Left renal cortex interstitium (tissue), 4 donors: ENCODE results near the gene PTBP1. TPM values are rescaled to one million over a fixed set of nuclear protein-coding genes. Genes with fewer than 3 reads are reported as not detected.

Experiments
- DNase-seq, 4 donors: peaks; one replicate each; pipeline ENCODE4 v3.0.0-alpha.2; 2013; ENCODE audit warnings: low read depth in 4 of 4, low spot score in 2 of 4, missing footprints in 1 of 4
- polyA plus RNA-seq, 4 donors: library from polyadenylated mRNA; unstranded; fragments of 120-200 nt; gene quantifications; one replicate each; pipeline ENCODE4 v1.2.1, GENCODE V29; 2013; ENCODE audit not compliant: insufficient read length in 4 of 4

The PTBP1 gene
- polyA plus RNA-seq, 4 donors = 344 to 430 (median 396) TPM

- no peak for DNase-seq
Observed at GRCh38 chr19:772063-772462, 25.2 kb upstream of the PTBP1 start.

GRCh38 chr19:772730-773436 is 24.4 kb upstream of the PTBP1 start:
- DNase-seq = no peak

GRCh38 chr19:776549-776948 is 20.7 kb upstream of the PTBP1 start:
- DNase-seq = no peak

- no peak for DNase-seq
Observed at GRCh38 chr19:778910-779653, 18.2 kb upstream of the PTBP1 start.

GRCh38 chr19:780935-781334 is 16.3 kb upstream of the PTBP1 start:
- no peak for DNase-seq

DNA sequence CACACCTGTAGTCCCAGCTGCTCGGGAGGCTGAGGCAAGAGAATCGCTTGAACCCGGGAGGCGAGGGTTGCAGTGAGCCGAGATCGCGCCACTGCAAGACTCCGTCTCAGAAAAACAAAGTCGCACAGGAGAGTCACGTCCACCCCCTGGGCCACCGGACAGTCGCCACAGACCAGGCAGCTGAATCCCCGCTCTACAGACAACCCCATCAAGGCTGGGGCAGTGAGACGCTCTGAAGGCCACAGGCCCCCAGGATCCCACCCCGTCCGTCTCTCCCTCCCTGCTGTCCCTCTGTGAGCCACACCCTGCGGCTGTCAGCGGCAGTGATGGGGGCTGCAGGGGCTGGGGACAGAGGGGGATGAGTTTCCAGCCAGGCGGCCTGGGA is 15.5 kb upstream of the PTBP1 start:
- no peak for DNase-seq

DNA sequence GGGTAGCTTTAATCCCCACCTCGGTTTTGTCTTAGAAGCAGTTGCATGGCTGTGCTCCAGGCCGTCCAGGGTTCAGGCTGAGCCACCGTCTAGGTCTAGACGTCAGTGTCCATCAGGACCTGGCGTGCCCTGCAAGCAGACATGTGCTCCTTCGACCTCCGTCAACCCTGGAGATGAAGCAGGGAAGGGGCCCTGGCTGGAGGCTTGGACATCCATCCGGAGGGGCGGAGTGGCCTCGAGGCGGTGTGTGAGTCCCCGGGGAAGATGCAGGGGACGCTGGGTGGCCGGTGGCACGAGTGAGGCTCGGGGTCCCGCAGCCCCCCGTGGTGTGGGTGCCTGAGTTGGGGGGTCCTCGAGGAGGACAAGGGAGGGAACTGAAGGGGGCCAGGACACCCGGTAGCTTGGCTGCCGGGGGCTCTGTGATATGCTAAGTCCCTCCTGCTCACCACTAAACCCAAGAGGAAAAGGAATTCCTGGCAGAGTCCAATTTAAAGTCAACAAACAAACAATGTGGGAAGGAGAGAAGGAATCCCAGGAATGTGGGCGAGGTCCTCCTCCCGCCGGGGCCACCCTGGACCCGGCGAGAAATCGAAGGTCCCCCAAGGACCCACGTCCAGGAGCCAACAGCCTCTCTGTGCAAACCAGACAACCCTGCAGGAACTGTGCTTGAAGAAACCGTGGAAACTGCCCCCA is 14.9 kb upstream of the PTBP1 start:
- no peak for DNase-seq

DNA sequence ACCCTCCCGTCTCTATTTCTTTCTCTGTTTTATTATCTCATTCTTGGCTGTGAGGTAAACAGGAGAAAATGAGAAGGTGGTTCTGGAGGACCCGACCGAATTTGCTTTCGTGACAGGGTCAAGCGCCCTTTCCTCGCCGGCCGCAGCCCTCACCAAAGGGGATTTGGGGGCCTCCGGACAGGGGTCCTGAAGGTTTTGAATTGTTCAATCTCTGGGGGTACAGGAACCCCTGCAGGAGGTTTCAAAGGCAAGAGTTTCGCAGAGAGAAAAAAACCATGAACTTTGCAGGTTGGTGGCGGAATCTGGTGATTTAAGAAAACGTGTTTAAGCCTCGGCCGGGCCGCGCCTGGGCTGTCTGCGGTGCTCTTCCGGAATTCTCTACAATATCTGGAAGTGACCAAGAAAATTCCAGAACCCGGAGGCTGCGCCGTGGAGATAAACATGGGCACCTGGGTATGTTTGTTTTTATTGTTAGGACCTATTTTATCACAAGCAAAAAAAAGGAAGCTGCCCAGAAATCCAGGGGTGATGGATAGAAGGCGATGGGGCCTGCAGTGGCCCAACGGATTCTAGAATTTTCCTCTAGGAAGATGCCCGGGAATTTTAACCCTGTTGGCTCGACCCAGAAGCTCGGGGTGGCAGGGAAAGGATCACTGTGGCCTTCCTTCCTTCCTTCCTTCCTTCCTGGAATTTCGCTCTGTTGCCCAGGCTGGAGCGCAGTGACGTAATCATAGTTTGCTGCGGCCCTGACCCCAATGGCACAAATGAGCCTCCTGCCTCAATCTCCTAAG is 14.2 kb upstream of the PTBP1 start:
- DNase-seq = no peak

GRCh38 chr19:784541-784940 is 12.7 kb upstream of the PTBP1 start:
- no peak for DNase-seq

- DNase-seq = no peak
Observed at GRCh38 chr19:787536-787935, 9.7 kb upstream of the PTBP1 start.

DNA sequence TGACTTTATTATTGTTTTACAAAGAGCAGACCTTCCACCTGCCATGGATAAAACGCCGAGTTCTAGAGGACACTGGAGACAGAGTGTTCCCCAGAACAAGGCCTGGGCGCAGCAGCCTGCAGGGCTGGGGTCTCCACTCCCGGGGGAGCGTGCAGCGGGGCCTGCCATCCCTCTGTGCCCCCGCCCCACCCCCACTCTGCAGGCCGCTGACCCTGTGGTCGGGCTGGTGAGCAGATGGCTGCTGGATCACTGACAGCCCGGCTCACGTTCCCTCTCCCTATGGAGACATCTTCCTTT is 8.6 kb upstream of the PTBP1 start:
- no peak for DNase-seq

DNA sequence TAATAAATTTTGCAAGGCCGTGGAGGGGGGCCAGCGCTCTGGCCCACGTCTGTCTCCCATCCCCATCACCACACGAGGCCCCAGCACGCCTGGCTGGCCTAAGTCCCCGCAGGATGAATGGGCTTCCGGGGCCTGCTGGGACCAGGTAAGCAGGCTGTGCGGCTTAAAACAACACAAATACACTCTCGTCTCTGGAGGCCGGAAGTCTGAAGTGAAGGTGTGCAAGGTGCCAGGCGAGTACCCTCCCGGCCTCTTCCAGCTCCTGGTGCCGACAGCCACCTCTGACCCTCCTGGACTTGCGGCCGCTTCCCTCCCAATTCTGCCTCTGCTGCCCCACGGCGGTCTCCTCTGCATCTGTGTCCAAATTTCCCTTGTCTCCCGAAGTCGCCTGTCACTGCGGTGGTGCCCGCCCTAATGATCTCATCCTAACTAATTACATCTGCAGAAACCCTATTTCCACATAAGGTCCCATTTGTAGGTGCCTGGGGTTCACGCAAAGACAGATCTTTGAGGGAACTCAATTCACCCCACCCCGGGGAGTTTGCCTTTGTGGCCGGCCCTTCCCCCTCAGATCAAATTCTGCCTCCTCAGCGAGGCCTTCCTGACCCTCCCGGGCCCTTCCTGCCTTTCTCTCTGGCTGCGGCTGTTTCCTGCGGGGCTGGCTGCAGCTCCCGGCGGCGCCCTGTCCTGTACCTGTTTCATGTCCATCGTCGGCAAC is 8.1 kb upstream of the PTBP1 start:
- no peak for DNase-seq

GRCh38 chr19:789701-790060 is 7.6 kb upstream of the PTBP1 start:
- no peak for DNase-seq

DNA sequence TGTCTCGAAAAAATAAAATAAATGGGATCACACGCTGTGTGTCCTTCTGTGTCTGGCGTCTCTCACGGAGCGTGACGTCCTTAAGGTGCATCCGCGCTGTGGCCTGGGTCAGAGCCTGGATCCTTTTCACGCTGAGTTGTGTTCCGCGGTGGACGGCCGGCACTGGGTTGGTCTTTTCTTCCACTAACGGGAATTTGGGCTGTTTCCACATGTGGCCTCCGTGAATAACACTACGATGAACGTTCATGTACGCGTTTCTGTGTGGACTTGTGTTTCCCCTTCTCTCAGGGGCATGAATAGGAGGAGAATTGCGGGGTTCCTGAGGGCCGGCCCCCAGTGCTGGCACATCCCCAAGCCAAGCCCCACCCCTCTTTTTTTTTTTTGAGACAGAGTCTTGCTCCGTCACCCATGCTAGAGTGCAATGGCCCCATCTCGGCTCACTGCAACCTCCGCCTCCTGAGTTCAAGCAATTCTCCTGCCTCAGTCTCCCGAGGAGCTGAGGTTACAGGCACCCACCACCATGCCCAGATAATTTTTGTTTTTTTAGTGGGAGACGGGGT is 6.2 kb upstream of the PTBP1 start:
- DNase-seq = no peak

- no peak for DNase-seq
Observed at GRCh38 chr19:791567-792305, 5.5 kb upstream of the PTBP1 start.

- no peak for DNase-seq
Observed at GRCh38 chr19:792306-792885, 4.9 kb upstream of the PTBP1 start.

- no peak for DNase-seq
Observed at GRCh38 chr19:793806-794205, 3.4 kb upstream of the PTBP1 start.

GRCh38 chr19:795073-795611 is 2.1 kb upstream of the PTBP1 start:
- DNase-seq = no peak
